NOMO-1 treated with DMSO at 0.1 percent for 48 hours (cell line): ENCODE measurements around the gene MRPL46.
"Not testable (repeated sequence)": the region's sequence is repeated elsewhere in the genome, so short reads cannot be mapped to it uniquely, and the experiment has no call there.

Source experiments
- DNase-seq: peaks from one replicate; lab custom pipeline; 2025; ENCODE audit not compliant: unreplicated experiment; lab: John Stamatoyannopoulos, UW

The MRPL46 gene

GRCh38 chr15:88447206-88447605 is 20.0 kb downstream of the MRPL46 start:
- DNase-seq = no peak

DNA sequence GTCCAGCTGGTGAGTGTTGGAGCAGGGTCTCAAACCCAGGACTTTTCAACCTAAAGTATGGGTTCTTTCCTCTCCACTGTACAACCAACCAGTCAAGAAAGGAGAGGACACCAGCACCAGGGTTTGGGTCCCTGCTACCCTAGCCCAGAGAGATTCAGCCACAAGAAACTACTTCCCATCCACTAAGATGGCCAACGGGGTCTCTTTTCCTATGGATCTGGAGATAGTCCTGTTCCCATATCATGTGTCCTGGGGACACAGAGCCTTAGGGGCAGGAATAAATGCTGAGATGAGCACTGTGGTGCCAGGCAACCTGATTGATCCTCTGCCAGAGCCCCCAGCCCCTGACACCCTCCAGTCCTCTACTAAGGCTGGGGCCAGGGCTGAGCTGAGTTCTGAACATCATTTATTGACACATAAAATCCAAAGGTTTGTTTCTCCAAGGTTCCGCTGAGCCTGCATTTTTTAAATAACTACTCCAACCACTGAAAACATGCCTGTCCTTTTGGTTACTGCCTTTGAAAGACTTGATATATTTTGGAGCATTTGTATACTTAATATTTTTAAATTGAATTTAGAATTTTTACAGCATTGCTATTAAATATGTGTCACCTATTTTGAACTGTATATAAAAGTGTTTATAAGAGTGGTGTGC is 26.0 kb downstream of the MRPL46 start:
- no peak for DNase-seq

DNA sequence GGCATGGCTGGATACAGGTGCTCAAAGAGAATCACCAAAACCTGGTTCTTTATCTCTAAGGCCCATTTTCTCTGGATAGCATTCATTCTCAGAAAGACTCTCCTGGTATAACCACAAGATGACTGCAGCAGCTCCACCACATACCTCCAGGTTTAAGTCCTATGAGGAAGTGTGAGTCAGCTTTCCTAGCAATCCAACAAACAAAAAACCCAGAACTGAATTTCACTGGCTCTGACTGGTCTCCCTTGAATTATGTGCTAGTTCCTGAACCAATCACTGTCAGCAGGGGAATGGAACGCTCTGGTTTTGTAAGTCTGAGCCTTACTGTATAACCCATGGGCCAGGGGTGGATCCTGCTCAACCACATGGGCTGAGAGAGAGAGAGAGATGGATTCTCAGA is 27.2 kb downstream of the MRPL46 start:
- no peak for DNase-seq

GRCh38 chr15:88438181-88438580 is 29.0 kb downstream of the MRPL46 start:
- no peak for DNase-seq

DNA sequence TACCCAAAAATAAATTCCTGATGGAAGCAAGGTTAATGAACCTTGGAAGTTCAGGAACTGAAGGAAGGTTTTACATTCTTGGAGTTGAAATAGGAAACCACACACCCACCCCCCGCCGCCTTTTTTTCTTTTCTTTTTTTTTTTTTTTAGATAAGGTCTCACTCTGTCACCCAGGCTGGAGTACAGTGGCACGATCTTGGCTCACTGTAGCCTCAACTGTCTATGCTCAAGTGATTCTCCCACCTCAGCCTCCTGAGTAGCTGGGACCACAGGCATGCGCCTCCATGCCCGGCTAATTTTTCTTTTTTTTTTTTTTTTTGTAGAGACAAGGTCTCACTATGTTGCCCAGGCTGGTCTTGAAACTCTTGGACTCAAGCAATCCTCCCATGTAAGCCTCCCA is 33.1 kb downstream of the MRPL46 start:
- DNase-seq = not testable (repeated sequence)

DNA sequence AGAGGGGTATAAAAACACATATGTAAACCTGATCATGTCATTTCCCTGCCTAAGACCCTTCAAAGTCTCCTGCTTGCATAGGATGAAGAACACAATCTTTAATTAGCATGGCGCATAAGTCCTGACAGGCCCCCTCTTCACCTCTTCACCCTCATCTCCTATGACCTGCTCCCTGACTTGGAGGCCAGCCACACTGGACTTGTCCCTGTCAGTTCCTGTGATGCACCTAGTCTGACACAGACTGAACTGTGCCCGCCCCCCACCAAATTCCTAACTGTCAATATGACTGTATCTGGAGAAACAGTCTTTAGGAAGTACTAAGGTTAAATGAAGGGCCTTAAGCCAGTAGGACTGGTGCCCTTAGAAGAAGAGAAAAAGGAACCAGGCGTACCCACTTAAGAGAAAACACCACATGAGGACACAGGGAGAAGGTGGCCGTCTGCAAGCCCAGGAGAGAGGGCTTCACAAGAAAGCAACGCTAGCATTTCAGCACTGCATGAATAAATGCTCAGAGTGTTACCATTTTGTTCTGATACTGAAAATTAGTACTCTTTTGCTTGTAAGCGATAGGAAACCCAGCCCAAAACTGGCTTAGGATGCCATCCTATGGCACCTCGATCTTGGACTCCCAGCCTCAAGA is 34.0 kb downstream of the MRPL46 start:
- no peak for DNase-seq

GRCh38 chr15:88431441-88431840 is 35.7 kb downstream of the MRPL46 start:
- no peak for DNase-seq

DNA sequence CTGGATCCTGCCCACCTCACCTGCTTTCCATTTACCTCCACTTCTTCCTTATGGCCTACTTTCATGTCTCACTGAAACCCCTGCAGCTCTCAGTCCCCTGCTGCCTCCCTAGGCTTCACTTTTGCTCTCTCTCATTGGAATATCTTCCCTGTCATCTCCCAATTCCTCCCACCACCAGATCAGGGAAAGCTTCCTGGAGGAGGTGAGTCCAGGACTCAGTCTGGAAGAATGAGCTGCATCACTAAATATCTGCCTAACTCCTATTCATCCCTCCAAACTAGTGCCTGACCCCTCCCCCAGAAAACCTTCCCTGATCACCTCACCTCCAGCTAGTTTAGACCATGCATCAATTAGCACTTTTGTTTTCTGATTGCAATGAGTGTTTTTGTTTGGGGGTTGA is 37.1 kb downstream of the MRPL46 start:
- DNase-seq = no peak

DNA sequence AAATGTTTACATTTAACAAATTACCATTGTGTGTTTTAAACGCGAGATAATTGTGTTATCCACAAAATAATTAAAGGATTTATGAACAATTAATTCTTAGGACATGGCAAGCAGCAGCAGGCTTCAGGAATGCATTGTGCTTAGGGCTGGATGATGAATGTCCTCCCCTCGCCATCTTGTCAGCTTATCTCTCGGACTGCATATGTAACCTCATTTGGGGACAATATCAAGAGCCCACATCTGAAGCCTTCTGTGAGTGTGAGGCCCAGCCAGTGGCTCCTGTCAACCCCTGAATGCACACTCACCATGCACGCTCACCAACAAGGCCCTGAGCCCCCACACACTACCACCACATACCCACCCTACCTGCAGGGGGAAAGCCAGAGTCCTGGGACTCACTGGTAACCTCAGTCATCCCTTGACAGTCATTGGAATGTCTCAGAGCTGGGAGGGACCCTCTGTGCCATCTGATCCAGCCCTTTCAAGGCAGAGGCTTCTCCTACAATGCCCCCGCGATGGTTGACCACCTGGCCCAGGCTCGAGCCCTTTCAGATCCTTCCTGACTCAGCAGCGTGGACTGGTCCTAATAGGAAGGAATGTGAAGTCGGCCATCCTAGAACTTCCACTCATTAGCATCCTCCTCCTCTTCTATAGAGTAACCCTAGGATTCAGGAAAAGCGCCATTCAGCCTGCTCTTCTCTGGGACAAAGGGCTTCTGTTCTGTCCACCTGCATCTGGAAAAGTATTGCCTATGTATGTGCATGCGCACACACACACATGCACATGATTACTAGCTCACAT is 38.2 kb downstream of the MRPL46 start:
- DNase-seq = no peak

DNA sequence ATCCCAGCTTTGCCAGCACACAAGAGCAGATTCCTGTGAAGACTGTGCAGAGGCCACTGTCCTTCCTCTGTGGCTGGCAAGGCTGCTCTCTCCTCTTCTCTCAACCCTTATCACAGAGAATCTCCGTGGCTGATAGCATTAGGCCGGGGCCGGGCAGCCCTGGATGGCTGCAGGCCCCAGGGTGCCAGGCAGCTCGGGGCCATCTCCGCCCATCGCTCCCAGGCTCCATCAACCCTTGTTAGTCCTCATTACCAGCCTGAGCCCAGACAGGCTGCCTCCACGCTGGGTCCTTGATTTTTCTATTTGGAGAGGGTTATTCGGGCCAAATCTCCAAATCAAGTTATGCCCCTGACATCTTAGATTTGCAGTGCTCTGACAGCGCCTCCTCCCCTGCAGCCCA is 39.1 kb downstream of the MRPL46 start:
- DNase-seq = no peak

DNA sequence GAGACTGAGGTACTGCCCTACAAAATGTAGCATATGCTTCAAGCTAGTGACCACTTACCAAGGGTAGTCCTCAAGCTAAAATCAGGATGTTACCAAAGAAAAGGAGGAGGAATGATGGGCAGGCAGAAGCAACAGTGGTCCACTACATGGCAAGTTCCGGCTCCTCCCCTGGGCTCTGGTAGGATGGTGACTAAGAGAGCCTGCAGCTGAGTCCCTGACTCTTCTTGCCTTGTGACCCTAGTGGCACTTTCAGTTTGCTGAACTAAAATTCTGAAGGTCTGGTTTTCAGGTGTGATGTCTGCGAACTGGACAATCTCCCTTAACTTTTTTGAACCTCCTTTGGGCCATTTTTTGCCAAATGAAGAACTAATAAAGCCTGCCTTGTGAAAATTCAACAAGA is 40.9 kb downstream of the MRPL46 start:
- no peak for DNase-seq

GRCh38 chr15:88423331-88423730 is 43.9 kb downstream of the MRPL46 start:
- DNase-seq = no peak

- no peak for DNase-seq
Observed at GRCh38 chr15:88419830-88420229, 47.4 kb downstream of the MRPL46 start.
